ENCODE measurements around the gene PCSK5. TPM values are rescaled to one million over a fixed set of nuclear protein-coding genes. Genes with fewer than 3 reads are reported as not detected.
"Not testable (repeated sequence)": the region's sequence is repeated elsewhere in the genome, so short reads cannot be mapped to it uniquely, and the experiment has no call there.

PCSK5 gene
- polyA plus RNA-seq, 4 donors: 15.1 to 19.0 (median 16.8) TPM

- no peak for DNase-seq (ENCODE audit: low read depth in 4 of 4, low spot score in 3 of 4)
These were observed 406.3 kb downstream of the PCSK5 start for GRCh38 chr9:76296561-76297310.

DNA sequence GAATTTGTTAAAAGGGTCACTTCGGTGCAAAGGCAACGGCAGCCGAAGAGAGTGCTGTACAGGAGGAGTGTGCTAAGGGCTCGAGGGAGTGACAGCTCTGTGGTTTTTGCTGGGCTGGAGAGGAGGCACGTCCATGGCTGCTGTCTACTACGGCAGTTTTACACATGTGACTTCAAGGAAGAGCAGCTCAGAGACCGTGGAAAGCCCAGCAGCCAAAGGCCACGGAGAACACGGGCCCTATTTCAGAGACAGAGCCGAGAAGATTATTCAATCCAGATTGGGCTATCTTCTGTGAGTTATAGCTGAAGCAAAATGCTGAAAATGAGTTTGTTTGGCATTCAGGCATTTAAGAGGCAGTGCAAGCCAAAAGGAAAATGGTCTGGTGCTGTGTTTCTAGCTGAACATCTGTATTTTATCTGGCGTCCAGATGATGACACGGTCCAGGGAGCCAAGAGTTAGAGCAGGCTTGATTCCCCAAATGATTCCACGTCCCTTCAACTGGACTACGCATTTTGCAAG, 407.3 kb downstream of the PCSK5 start:
- DNase-seq (ENCODE audit: low read depth in 4 of 4, low spot score in 3 of 4): no peak

DNA sequence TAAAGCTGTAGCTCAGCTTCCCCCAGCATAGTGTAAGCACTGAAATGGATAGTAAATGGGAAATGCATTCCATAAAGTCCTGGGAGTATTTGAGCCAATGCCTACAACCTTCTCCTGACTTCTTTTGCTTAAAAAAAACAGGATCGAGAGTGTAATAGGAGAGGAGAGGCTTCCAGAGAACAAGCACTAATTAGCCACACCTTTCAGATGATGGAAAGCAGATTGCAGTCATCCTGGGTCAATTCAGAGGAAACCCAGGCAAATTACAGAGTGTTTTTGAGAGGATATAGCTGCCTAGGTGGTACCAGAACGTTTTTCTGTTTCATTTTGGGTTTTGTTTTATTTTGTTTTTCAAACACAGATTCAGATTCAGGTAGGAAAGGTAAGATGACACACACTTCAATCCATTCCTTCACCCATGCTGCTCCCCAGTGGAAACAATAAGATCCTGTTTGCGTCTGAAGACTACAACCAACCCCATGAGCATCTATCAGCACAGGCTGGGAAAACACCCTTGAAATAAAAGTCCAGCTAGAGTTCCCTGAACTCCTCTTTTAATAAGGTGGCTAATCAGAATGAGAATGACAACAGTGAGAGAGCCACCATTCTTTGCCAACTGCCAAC, 408.2 kb downstream of the PCSK5 start:
- no peak for DNase-seq (ENCODE audit: low read depth in 4 of 4, low spot score in 3 of 4)

GRCh38 chr9:76302543-76302942, 412.1 kb downstream of the PCSK5 start:
- no peak for DNase-seq (ENCODE audit: low read depth in 4 of 4, low spot score in 3 of 4)

- DNase-seq (ENCODE audit: low read depth in 4 of 4, low spot score in 3 of 4): peak in 1 of 4 donors; percentile 24
These were observed 412.6 kb downstream of the PCSK5 start for GRCh38 chr9:76302947-76303550.

GRCh38 chr9:76307047-76307446, 416.6 kb downstream of the PCSK5 start:
- not testable (repeated sequence) for DNase-seq (ENCODE audit: low read depth in 4 of 4, low spot score in 3 of 4)

- DNase-seq (ENCODE audit: low read depth in 4 of 4, low spot score in 3 of 4): no peak
These were observed 420.1 kb downstream of the PCSK5 start for GRCh38 chr9:76310577-76310976.

DNA sequence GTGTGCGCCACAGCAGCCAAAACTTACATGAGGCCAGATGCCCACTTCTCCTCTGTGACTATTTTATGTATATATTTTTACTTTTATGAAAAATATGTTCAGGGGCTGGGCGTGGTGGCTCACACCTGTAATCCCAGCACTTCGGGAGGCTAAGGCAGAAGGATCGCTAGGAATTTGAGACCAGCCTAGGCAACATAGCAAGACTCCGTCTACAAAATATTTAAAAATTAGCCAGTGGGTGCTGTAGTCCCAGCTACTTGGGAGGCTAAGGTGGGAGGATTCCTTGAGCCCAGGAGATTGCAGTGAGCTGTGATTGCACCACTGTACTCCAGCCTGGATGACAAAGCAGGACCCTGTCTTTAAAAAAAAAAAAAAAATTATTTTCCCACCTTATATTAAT, 420.5 kb downstream of the PCSK5 start:
- no peak for DNase-seq (ENCODE audit: low read depth in 4 of 4, low spot score in 3 of 4)

DNA sequence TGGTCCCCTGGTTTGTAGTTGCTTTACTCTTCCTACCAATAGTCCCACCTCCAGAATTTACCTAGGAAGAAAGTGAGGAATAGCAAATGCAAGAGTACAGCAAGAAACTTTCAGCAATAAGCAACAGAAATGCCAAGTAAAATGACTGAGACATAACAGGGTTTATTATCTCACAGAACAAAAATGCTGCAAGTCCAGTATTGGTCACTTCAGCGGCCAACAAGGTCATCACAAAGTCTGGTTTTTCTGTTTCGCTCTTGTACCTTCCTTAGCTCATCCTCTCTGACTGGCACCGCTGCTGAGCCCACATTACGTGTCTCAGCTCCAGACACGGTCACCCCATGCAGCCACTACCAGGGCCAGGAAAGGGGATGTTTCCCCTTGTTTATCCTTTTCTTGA, 421.1 kb downstream of the PCSK5 start:
- no peak for DNase-seq (ENCODE audit: low read depth in 4 of 4, low spot score in 3 of 4)

DNA sequence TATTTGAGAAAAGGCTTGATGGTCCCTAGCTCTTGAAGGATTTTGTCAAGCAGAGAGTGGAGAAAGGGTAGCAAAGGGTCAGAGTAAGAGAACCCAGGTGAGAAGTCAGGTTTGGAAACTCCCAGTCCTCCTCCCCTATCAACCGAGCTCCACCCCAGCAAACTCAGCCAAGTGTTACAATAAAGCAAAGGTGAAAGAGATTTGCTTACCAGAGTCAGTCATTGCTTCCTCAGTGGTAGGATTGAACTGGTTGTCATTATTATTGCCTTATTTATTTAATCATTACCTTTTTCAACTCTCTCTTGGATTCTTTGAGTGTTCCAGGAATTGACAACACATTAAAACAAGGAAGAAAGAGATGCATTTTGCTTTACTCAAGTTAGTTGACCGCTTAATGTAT, 423.3 kb downstream of the PCSK5 start:
- no peak for DNase-seq (ENCODE audit: low read depth in 4 of 4, low spot score in 3 of 4)

- DNase-seq (ENCODE audit: low read depth in 4 of 4, low spot score in 3 of 4): no peak
These were observed 423.8 kb downstream of the PCSK5 start for GRCh38 chr9:76314321-76314720.

DNA sequence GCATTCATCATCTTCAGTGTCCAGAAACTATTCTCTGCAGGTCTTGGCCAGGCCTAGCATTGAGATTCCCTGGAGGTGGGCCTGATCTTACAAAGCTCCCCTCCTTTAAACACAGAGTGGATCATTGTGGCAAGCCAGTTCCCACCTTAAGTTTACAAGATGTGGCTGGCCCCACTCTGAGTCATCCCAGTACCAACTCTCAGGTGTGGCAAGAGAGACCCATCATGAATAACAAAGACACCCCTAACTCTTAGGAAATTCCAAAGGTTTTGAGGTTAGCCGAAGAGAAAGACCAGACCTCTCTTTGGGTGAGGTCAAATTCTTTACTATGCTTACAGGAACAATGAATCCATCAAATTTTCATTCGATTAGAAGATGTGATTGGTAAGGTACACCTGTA, 425.6 kb downstream of the PCSK5 start:
- DNase-seq (ENCODE audit: low read depth in 4 of 4, low spot score in 3 of 4): no peak

DNA sequence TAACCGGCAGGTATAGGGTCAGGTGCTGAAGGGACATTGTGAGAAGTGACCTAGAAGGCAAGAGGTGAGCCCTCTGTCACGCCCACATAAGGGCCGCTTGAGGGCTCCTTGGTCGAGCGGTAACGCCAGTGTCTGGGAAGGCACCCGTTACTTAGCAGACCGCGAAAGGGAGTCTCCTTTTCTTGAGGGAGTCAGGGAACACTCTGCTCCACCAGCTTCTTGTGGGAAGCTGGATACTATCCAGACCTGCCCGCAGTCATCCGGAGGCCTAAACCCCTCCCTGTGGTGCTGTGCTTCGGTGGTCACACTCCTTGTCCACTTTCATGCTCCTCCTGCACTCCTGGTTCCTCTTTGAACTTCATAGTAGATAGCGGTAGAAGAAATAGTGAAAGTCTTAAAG, 429.0 kb downstream of the PCSK5 start:
- not testable (repeated sequence) for DNase-seq (ENCODE audit: low read depth in 4 of 4, low spot score in 3 of 4)

GRCh38 chr9:76321195-76321828, 430.8 kb downstream of the PCSK5 start:
- no peak for DNase-seq (ENCODE audit: low read depth in 4 of 4, low spot score in 3 of 4)

- no peak for DNase-seq (ENCODE audit: low read depth in 4 of 4, low spot score in 3 of 4)
These were observed 432.3 kb downstream of the PCSK5 start for GRCh38 chr9:76322810-76323209.

- no peak for DNase-seq (ENCODE audit: low read depth in 4 of 4, low spot score in 3 of 4)
These were observed 433.0 kb downstream of the PCSK5 start for GRCh38 chr9:76323490-76323889.

DNA sequence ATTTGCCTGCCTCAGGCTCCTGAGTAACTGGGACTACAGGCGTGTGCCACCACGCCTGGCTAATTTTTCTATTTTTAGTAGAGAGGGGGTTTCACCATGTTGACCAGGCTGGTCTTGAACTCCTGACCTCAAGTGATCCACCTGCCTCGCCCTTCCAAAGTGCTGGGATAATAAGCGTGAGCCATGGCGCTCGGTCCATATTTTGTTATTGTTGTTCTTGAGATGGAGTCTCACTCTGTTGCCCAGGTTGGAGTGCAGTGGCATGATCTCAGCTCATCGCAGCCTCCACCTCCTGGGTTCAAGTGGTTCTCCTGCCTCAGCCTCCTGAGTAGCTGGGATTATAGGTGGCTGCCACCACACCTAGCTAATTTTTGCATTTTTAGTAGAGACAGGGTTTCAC, 433.6 kb downstream of the PCSK5 start:
- DNase-seq (ENCODE audit: low read depth in 4 of 4, low spot score in 3 of 4): not testable (repeated sequence)

DNA sequence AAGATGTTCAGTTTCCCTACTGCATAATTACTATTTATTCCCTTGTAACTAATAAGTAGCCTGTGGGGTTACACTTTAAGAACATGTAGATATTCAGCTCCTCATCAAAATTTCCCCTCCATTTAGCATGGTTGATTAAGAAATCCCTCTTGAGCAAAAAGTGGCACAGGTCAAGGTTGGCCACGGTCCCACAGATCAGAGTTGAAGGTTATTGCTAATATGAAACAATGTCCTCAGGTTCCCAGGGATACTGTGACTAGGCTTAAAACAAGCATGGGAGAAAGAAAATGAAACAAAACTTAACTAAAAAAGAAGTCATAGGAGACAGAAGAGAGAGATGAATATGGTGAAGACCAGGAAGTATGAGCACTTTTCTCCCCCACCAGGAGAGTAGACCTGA, 439.6 kb downstream of the PCSK5 start:
- DNase-seq (ENCODE audit: low read depth in 4 of 4, low spot score in 3 of 4): no peak

DNA sequence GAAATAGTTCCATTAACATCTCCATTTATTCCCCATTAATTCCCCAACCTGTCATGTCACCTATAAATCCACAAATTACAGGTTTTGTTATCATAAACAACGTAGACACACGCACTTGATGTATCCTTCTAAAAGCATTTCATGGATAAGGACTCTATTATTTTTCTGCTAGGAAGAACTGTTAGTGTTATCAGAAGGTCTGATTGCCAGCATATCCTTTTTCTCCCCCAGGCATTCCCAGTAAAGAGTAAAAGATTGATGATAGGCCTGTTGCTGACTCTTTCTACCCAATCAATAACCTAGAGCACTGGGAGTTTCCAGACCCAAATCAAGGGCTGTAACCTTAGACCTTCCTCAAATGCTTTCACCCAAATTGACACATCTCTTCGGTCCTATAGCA, 442.9 kb downstream of the PCSK5 start:
- DNase-seq (ENCODE audit: low read depth in 4 of 4, low spot score in 3 of 4): no peak

GRCh38 chr9:76333964-76334363, 443.5 kb downstream of the PCSK5 start:
- DNase-seq (ENCODE audit: low read depth in 4 of 4, low spot score in 3 of 4): no peak

GRCh38 chr9:76336027-76336426, 445.6 kb downstream of the PCSK5 start:
- DNase-seq (ENCODE audit: low read depth in 4 of 4, low spot score in 3 of 4): no peak
